K562 (cell line): Measurements from ENCODE around the gene SCO1. TPM values are rescaled to one million over a fixed set of nuclear protein-coding genes. Genes with fewer than 3 reads are reported as not detected.

ENCODE experiments used
- CCNT2 ChIP-seq: IDR thresholded peaks from 2 replicates; pipeline ENCODE4 v1.6.1; 2011; ENCODE audit warnings: borderline replicate concordance, low read depth, mild to moderate bottlenecking, moderate library complexity, mixed read lengths, low read length; ENCODE audit not compliant: insufficient read length; ENCODE audit errors: extremely low read depth
- ETV6 ChIP-seq, 3 experiments: fragments of 150-350 bp in 1 of 3; sonication (generic) in 1 of 3; formaldehyde crosslinking in 1 of 3; IDR thresholded peaks; 2 replicates each; pipeline versions ENCODE4 v1.6.1 to v1.8.0; 2014 to 2022; ENCODE audit warnings: borderline replicate concordance in 2 of 3, low read depth in 2 of 3, antibody characterized with exemption in 1 of 3, low read length in 1 of 3, mild to moderate bottlenecking in 1 of 3, missing genetic modification reagents in 1 of 3
- KDM5B ChIP-seq: fragments of 200-600 bp; sonication (generic); IDR thresholded peaks from 2 replicates; pipeline ENCODE4 v1.6.1; 2012; ENCODE audit warnings: low read depth, mild to moderate bottlenecking, moderate library complexity, low read length, control low read depth, inconsistent platforms; ENCODE audit not compliant: insufficient replicate concordance
- NEUROD1 ChIP-seq: fragments of 150-350 bp; IDR thresholded peaks from 2 replicates; pipeline ENCODE4 v1.6.1; 2014; ENCODE audit warnings: borderline replicate concordance, low read length, low read depth; ENCODE audit not compliant: partially characterized antibody
- PML ChIP-seq: IDR thresholded peaks from 2 replicates; pipeline ENCODE4 v1.6.1; 2012; ENCODE audit warnings: low read length, inconsistent platforms
- RCOR1 ChIP-seq, 2 experiments: IDR thresholded peaks; 2 replicates each; pipeline ENCODE4 v1.6.1; 2012; ENCODE audit warnings: low read depth in 2 of 2, low read length in 2 of 2, borderline replicate concordance in 1 of 2, improper control_type of control experiment in 1 of 2
- SAP30 ChIP-seq: fragments of 200-600 bp; sonication (generic); IDR thresholded peaks from 2 replicates; pipeline ENCODE4 v1.6.1; 2012; ENCODE audit warnings: borderline replicate concordance, low read depth, mild to moderate bottlenecking, moderate library complexity, low read length, control low read depth, inconsistent platforms; ENCODE audit not compliant: insufficient read depth, poor library complexity, severe bottlenecking
- SIN3B ChIP-seq: fragments of 450-650 bp; IDR thresholded peaks from 2 replicates; pipeline ENCODE4 v1.6.1; 2017; ENCODE audit warnings: low read depth, mild to moderate bottlenecking, moderate library complexity
- ZFP30 ChIP-seq: fragments of 250-450 bp; sonication (Bioruptor Pico); IDR thresholded peaks from 2 replicates; pipeline ENCODE4 v1.8.0; 2022; ENCODE audit warnings: moderate library complexity, mild to moderate bottlenecking, inconsistent platforms, borderline replicate concordance
- ZNF133 ChIP-seq: fragments of 250-450 bp; sonication (Bioruptor Pico); IDR thresholded peaks from 2 replicates; pipeline ENCODE4 v1.4.0; 2020; ENCODE audit warnings: mild to moderate bottlenecking
- polyA plus RNA-seq, 8 experiments: library from polyadenylated mRNA; depleted of rRNA in 4 of 8; stranded (reverse) in 5 of 8; unstranded in 3 of 8; fragments of >200 nt; fragmentation: Nextera tagmentation in 2 of 8; fragmentation: Illumina TruSeq in 1 of 8; extraction: Ambion mirVana in 2 of 8; extraction: Trizol in 1 of 8; gene quantifications; 2 replicates each; pipeline versions ENCODE4 v1.2.1 to v1.2.3, GENCODE V29; 2011 to 2014; ENCODE audit warnings: inconsistent platforms in 1 of 8, missing spikeins in 1 of 8
- total RNA-seq, 7 experiments: library from RNA; depleted of rRNA in 6 of 7; stranded (reverse); fragments of >200 nt in 6 of 7; fragmentation: Illumina TruSeq in 2 of 7; extraction: Trizol in 2 of 7; gene quantifications; 2 replicates each; pipeline versions ENCODE4 v1.2.1 to v1.2.3, GENCODE V29; 2011 to 2021; ENCODE audit warnings: low replicate concordance in 1 of 7
- TF ChIP-seq, protein P1 (sequence below), 3 experiments: IDR thresholded peaks in 2 of 3; conservative IDR thresholded peaks in 1 of 3; 2 replicates each; pipeline ENCODE4 v1.5.1; 2011 to 2012; ENCODE audit warnings: low read length in 3 of 3, mild to moderate bottlenecking in 3 of 3, control low read depth in 2 of 3, improper control_type of control experiment in 1 of 3, inconsistent platforms in 1 of 3, low read depth in 1 of 3, mixed read lengths in 1 of 3, moderate library complexity in 1 of 3; ENCODE audit not compliant: insufficient read depth in 2 of 3
- TF ChIP-seq, protein P2 (sequence below): IDR thresholded peaks from 2 replicates; pipeline ENCODE4 v1.6.1; 2011; ENCODE audit warnings: borderline replicate concordance, low read depth, mild to moderate bottlenecking, moderate library complexity, low read length; ENCODE audit not compliant: insufficient read depth, poor library complexity, severe bottlenecking
- TF ChIP-seq, protein P3 (sequence below), 3 experiments: fragments of 200-800 bp in 1 of 3; fragments of 250-450 bp in 1 of 3; fragments of 450-650 bp in 1 of 3; sonication (Bioruptor Pico) in 1 of 3; sonication (Bioruptor generic) in 1 of 3; formaldehyde crosslinking in 1 of 3; IDR thresholded peaks; 2 replicates each; pipeline versions ENCODE4 v1.6.1 to v1.8.0; 2016 to 2022; ENCODE audit warnings: mild to moderate bottlenecking in 2 of 3, missing genetic modification characterization in 2 of 3, missing compliant biosample characterization in 1 of 3, moderate library complexity in 1 of 3

The SCO1 gene
- total and polyA plus RNA-seq, 9 of the 15 experiments (the other 6 are each of a cell fraction or from before 2014, with no cell fraction given) = 7.1 to 40.9 (median 22.1) TPM

DNA sequence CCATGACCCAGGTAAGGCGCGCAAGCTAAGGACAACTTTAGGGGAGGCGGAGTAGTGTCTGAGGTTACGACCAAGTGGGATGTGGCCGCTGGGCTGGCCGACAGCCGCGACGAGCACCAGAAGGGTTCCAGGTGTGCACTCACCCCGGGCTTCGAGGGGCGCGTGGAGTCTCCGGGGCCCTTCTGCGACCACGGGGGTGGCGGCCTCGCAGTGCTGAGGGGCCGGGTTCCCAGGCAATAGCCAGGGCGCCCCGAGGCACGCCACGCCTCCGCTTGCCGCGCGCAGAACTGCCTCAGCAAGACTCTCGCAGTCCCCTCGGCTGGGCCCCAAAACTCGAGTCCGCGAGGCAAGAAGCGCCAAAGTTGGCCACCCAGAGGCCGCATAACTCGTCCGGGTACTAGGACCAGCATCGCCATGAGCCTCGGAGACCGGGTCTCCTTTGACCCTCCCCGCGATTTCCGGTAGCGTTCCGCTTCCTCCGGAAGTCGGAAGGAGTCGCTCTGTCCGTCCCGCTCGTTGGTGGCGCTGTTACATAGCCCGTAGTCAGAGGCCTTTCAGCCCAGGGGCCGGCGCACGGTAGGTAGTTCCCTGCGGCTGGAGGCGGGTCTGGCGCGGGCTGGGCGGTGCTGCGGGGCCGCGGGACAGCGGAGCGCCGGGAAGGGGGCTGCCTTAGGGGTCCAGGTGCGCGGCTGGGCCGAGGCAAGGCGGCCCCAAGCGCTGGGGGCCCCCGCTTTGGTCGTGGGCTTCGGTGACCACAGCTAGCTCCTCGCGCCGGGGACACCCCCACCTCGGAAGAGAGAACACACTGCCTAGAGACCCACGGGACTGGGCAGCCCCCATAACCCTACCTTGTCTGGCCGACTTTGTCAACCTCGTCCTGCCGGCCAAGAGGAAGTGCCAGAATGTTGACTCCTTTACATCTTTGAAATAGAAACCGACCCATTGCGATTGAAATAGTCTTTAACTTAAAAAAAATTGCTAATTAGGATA is at the start of gene SCO1, which contains the start of gene ADPRM (continued):
- TF ChIP-seq ZFP30 = no peak
- peak; percentile 43 for TF ChIP-seq CCNT2
- TF ChIP-seq ETV6 (IDR thresholded peaks at IDR 0.05; ENCODE audit: borderline replicate concordance in 1 of 2, low read depth in 2 of 2, low read length in 1 of 2) = peak in 1 of 2 experiments; percentile 56; a peak in 1 of 4 replicates
- TF ChIP-seq ETV6 (CRISPR knock-in tag; IDR thresholded peaks at IDR 0.05; ENCODE audit: borderline replicate concordance) = no peak
- peak; percentile 24 for TF ChIP-seq NEUROD1
- 0 out of 2 replicates have a peak, but pooled peaks have one; percentile 63 for TF ChIP-seq PML
- TF ChIP-seq SAP30 = peak; percentile 66
- TF ChIP-seq ZNF133 (CRISPR knock-in tag) = no peak
- TF ChIP-seq KDM5B = peak; percentile 80
- TF ChIP-seq, protein P1, sequence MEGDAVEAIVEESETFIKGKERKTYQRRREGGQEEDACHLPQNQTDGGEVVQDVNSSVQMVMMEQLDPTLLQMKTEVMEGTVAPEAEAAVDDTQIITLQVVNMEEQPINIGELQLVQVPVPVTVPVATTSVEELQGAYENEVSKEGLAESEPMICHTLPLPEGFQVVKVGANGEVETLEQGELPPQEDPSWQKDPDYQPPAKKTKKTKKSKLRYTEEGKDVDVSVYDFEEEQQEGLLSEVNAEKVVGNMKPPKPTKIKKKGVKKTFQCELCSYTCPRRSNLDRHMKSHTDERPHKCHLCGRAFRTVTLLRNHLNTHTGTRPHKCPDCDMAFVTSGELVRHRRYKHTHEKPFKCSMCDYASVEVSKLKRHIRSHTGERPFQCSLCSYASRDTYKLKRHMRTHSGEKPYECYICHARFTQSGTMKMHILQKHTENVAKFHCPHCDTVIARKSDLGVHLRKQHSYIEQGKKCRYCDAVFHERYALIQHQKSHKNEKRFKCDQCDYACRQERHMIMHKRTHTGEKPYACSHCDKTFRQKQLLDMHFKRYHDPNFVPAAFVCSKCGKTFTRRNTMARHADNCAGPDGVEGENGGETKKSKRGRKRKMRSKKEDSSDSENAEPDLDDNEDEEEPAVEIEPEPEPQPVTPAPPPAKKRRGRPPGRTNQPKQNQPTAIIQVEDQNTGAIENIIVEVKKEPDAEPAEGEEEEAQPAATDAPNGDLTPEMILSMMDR (IDR thresholded peaks at IDR 0.05 in 2 of 3, conservative IDR thresholded peaks at IDR 0.05 in 1 of 3; ENCODE audit: insufficient read depth in 2 of 3, low read depth in 1 of 3, low read length in 3 of 3) = peak in 2 of 3 experiments; percentile 35 to 55; a peak in 3 of 6 replicates
- TF ChIP-seq RCOR1 (IDR thresholded peaks at IDR 0.05; ENCODE audit: borderline replicate concordance in 1 of 2, low read depth in 2 of 2, low read length in 2 of 2) = no peak
- TF ChIP-seq, protein P2, sequence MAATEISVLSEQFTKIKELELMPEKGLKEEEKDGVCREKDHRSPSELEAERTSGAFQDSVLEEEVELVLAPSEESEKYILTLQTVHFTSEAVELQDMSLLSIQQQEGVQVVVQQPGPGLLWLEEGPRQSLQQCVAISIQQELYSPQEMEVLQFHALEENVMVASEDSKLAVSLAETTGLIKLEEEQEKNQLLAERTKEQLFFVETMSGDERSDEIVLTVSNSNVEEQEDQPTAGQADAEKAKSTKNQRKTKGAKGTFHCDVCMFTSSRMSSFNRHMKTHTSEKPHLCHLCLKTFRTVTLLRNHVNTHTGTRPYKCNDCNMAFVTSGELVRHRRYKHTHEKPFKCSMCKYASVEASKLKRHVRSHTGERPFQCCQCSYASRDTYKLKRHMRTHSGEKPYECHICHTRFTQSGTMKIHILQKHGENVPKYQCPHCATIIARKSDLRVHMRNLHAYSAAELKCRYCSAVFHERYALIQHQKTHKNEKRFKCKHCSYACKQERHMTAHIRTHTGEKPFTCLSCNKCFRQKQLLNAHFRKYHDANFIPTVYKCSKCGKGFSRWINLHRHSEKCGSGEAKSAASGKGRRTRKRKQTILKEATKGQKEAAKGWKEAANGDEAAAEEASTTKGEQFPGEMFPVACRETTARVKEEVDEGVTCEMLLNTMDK = peak; percentile 10
- TF ChIP-seq, protein P3, sequence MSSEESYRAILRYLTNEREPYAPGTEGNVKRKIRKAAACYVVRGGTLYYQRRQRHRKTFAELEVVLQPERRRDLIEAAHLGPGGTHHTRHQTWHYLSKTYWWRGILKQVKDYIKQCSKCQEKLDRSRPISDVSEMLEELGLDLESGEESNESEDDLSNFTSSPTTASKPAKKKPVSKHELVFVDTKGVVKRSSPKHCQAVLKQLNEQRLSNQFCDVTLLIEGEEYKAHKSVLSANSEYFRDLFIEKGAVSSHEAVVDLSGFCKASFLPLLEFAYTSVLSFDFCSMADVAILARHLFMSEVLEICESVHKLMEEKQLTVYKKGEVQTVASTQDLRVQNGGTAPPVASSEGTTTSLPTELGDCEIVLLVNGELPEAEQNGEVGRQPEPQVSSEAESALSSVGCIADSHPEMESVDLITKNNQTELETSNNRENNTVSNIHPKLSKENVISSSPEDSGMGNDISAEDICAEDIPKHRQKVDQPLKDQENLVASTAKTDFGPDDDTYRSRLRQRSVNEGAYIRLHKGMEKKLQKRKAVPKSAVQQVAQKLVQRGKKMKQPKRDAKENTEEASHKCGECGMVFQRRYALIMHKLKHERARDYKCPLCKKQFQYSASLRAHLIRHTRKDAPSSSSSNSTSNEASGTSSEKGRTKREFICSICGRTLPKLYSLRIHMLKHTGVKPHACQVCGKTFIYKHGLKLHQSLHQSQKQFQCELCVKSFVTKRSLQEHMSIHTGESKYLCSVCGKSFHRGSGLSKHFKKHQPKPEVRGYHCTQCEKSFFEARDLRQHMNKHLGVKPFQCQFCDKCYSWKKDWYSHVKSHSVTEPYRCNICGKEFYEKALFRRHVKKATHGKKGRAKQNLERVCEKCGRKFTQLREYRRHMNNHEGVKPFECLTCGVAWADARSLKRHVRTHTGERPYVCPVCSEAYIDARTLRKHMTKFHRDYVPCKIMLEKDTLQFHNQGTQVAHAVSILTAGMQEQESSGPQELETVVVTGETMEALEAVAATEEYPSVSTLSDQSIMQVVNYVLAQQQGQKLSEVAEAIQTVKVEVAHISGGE (CRISPR knock-in tag; IDR thresholded peaks at IDR 0.05) = peak in 2 of 3 experiments; percentile 69 to 87; a peak in 4 of 6 replicates
- peak; percentile 15; the same call in 1 of the 2 replicates for TF ChIP-seq SIN3B
